Fibroblast of the aortic adventitia (primary cell): ENCODE measurements around the gene TMEM234. TPM values are rescaled to one million over a fixed set of nuclear protein-coding genes. Genes with fewer than 3 reads are reported as not detected.

Experiments used
- DNase-seq: peaks from one replicate; pipeline ENCODE4 v3.0.0-alpha.2; 2010; ENCODE audit warnings: low read depth
- H3K4me3 ChIP-seq: 2 replicates; pipeline ENCODE4 v1.5.1; 2011; ENCODE audit warnings: low read depth, mild to moderate bottlenecking, control low read depth, low read length, moderate library complexity
- CTCF ChIP-seq: IDR thresholded peaks from 2 replicates; pipeline ENCODE4 v1.5.1; 2011; ENCODE audit warnings: mild to moderate bottlenecking, low read length, control low read depth, inconsistent platforms; ENCODE audit not compliant: insufficient read depth
- small RNA-seq: library from RNA; depleted of rRNA; stranded (forward); fragments of <200 nt; gene quantifications from one replicate; pipeline ENCODE3, GENCODE V24; 2012
- total RNA-seq: library from RNA; depleted of rRNA; stranded (reverse); fragments of >200 nt; gene quantifications from 2 replicates; pipeline ENCODE4 v1.2.3, GENCODE V29; 2012; ENCODE audit warnings: low replicate concordance

Gene TMEM234
- total RNA-seq, 1 donor = 18.3 TPM

GRCh38 chr1:32178380-32179192 is 43.6 kb downstream of the TMEM234 start:
- no peak for DNase-seq
- TF ChIP-seq CTCF = no peak
- H3K4me3 ChIP-seq = no peak overlapping the region

- DNase-seq = no peak
- TF ChIP-seq CTCF = no peak
- H3K4me3 ChIP-seq = no peak overlapping the region
Observed at GRCh38 chr1:32172621-32173245, 49.4 kb downstream of the TMEM234 start.

GRCh38 chr1:32170991-32171390 is 51.2 kb downstream of the TMEM234 start:
- no peak overlapping the region for H3K4me3 ChIP-seq
- TF ChIP-seq CTCF = no peak
- DNase-seq = no peak

Small RNA genes lying within 50 kb of the gene (small RNA-seq; reads per million reads assigned to genes)
- gene RF00017 = not detected

Other genes with a start within 250 kb of the TMEM234 start
- gene KHDRBS1, start 208.5 kb downstream of the TMEM234 start, total RNA-seq = 43.1 and 53.8 TPM in 2 replicates
- gene TMEM39B, start 149.4 kb downstream of the TMEM234 start, total RNA-seq = 3.3 and 9.0 TPM in 2 replicates
- 42.4 and 56.2 TPM in 2 replicates for gene KPNA6, start 114.3 kb downstream of the TMEM234 start, total RNA-seq
- gene TXLNA, start 42.7 kb downstream of the TMEM234 start, total RNA-seq = 39.7 and 98.0 TPM in 2 replicates
- 6.0 and 16.1 TPM in 2 replicates for gene CCDC28B, start 21.8 kb downstream of the TMEM234 start, total RNA-seq
- gene IQCC, start 16.7 kb downstream of the TMEM234 start, total RNA-seq = 0.41 and 2.3 TPM in 2 replicates
- not detected in 2 replicates for gene DCDC2B, start 13.3 kb downstream of the TMEM234 start, total RNA-seq
- gene EIF3I, start 54 bp upstream of the TMEM234 start, total RNA-seq = 217 and 284 TPM in 2 replicates
- 1.4 and 2.1 TPM in 2 replicates for gene FAM167B, start 24.9 kb upstream of the TMEM234 start, total RNA-seq
- not detected in 2 replicates for gene LCK, start 28.9 kb upstream of the TMEM234 start, total RNA-seq
- 42.9 and 95.8 TPM in 2 replicates for gene HDAC1, start 69.7 kb upstream of the TMEM234 start, total RNA-seq
- gene MARCKSL1, start 113.9 kb upstream of the TMEM234 start, total RNA-seq = 14.4 and 106 TPM in 2 replicates
- gene FAM229A, start 140.1 kb upstream of the TMEM234 start, total RNA-seq = 1.6 and 1.7 TPM in 2 replicates
- gene TSSK3, start 140.2 kb upstream of the TMEM234 start, total RNA-seq = 1.2 and 2.3 TPM in 2 replicates
- 47.6 and 52.3 TPM in 2 replicates for gene BSDC1, start 172.1 kb upstream of the TMEM234 start, total RNA-seq
- under 0.01 TPM in 1 of 2 replicates, not detected in the other for gene ZBTB8B, start 242.7 kb upstream of the TMEM234 start, total RNA-seq